Measurements from ENCODE around the gene RLBP1.

Gene RLBP1

GRCh38 chr15:89230277-89230676 lies 8.9 kb upstream of the RLBP1 start:
- no peaks in the 10 kb centered on the region for H3K4me1 ChIP-seq (ENCODE audit: control insufficient read depth, insufficient read depth, low read length)
- TF ChIP-seq ZNF214 (tag by site-specific recombination; IDR thresholded peaks at IDR 0.05; ENCODE audit: borderline replicate concordance) (no peak), BCL6B (tag by site-specific recombination; IDR thresholded peaks at IDR 0.05) (no peak), ZIC2 (tag by site-specific recombination; IDR thresholded peaks at IDR 0.05) (no peak), ZNF354C (tag by site-specific recombination; IDR thresholded peaks at IDR 0.05; ENCODE audit: borderline replicate concordance, low read depth) (no peak), ZNF571 (tag by site-specific recombination; IDR thresholded peaks at IDR 0.05) (no peak), ZNF558 (tag by site-specific recombination; IDR thresholded peaks at IDR 0.05) (no peak)
- H3K9me3 ChIP-seq (ENCODE audit: control insufficient read depth, insufficient read depth, low read depth, low read length) = no peaks in the 10 kb centered on the region
- ChIA-PET POLR2A (no interaction called here), CTCF (interaction anchor here (0.7 to 3.7 kb wide), 6 partner anchors 9 to 128 kb away, joined by 3 to 15 read pairs (median 6); no protein-coding TSS in a partner anchor)
- H3K4me3 ChIP-seq (ENCODE audit: low read depth, low read length) = no peak overlapping the region
- H3K27ac ChIP-seq (ENCODE audit: extremely low read depth, low read depth, low read length) = no peak overlapping the region
- H3K36me3 ChIP-seq (ENCODE audit: control insufficient read depth in 2 of 2, insufficient read depth in 1 of 2, low read length in 2 of 2) = no peaks in the 10 kb centered on the region

- H3K9me3 ChIP-seq (ENCODE audit: control insufficient read depth, insufficient read depth, low read depth, low read length) = no peaks in the 10 kb centered on the region
- no peak overlapping the region for H3K4me3 ChIP-seq (ENCODE audit: low read depth, low read length)
- H3K27ac ChIP-seq (ENCODE audit: extremely low read depth, low read depth, low read length) = no peak overlapping the region
- H3K4me1 ChIP-seq (ENCODE audit: control insufficient read depth, insufficient read depth, low read length) = no peaks in the 10 kb centered on the region
- TF ChIP-seq ZNF140 (tag by site-specific recombination; IDR thresholded peaks at IDR 0.05) = no peak
- no peak for TF ChIP-seq ZNF76 (tag by site-specific recombination; IDR thresholded peaks at IDR 0.05; ENCODE audit: borderline replicate concordance, low read depth)
- no peak for TF ChIP-seq ZNF513 (tag by site-specific recombination; IDR thresholded peaks at IDR 0.05)
- TF ChIP-seq ZSCAN18 (tag by site-specific recombination; IDR thresholded peaks at IDR 0.05) = no peak
- no peak for TF ChIP-seq ZBTB48 (tag by site-specific recombination; IDR thresholded peaks at IDR 0.05)
- TF ChIP-seq ZFP69B (tag by site-specific recombination; IDR thresholded peaks at IDR 0.05) = no peak
- TF ChIP-seq ZNF792 (tag by site-specific recombination; IDR thresholded peaks at IDR 0.05) = no peak
- TF ChIP-seq YY2 (tag by site-specific recombination; IDR thresholded peaks at IDR 0.05) = no peak
- ChIA-PET POLR2A (no interaction called here), CTCF (interaction anchor here (0.6 to 3.7 kb wide), 2 partner anchors 20 to 50 kb away, joined by 5 to 15 read pairs; no protein-coding TSS in a partner anchor)
- no peaks in the 10 kb centered on the region for H3K36me3 ChIP-seq (ENCODE audit: control insufficient read depth in 2 of 2, insufficient read depth in 1 of 2, low read length in 2 of 2)
These were observed 6.0 kb upstream of the RLBP1 start for GRCh38 chr15:89227425-89227824.

- H3K4me3 ChIP-seq (ENCODE audit: low read depth, low read length) = no peak overlapping the region
- ChIA-PET CTCF (interaction anchor here (0.9 to 3.7 kb wide), 2 partner anchors 20 kb away, joined by 3 to 15 read pairs; no protein-coding TSS in a partner anchor), POLR2A (no interaction called here)
- no peaks in the 10 kb centered on the region for H3K9me3 ChIP-seq (ENCODE audit: control insufficient read depth, insufficient read depth, low read depth, low read length)
- H3K36me3 ChIP-seq (ENCODE audit: control insufficient read depth in 2 of 2, insufficient read depth in 1 of 2, low read length in 2 of 2) = no peaks in the 10 kb centered on the region
- no peak overlapping the region for H3K27ac ChIP-seq (ENCODE audit: extremely low read depth, low read depth, low read length)
- H3K4me1 ChIP-seq (ENCODE audit: control insufficient read depth, insufficient read depth, low read length) = no peaks in the 10 kb centered on the region
- TF ChIP-seq ZBTB17 (tag by site-specific recombination; IDR thresholded peaks at IDR 0.05) = peak; percentile 76
- no peak for TF ChIP-seq ZNF169 (tag by site-specific recombination; IDR thresholded peaks at IDR 0.05)
These were observed 5.2 kb upstream of the RLBP1 start for GRCh38 chr15:89226359-89227221.

Measured in HEK293 (cell line).